AG10803 (cell line): Measurements from ENCODE around the gene P2RX3.

Experiments
- DNase-seq: peaks from one replicate; pipeline ENCODE4 v3.0.0; 2010; ENCODE audit warnings: low read depth
- H3K4me3 ChIP-seq: 2 replicates; pipeline ENCODE4 v1.5.1; 2011; ENCODE audit warnings: mild to moderate bottlenecking, low read length, control low read depth
- CTCF ChIP-seq: conservative IDR thresholded peaks from 2 replicates; pipeline ENCODE4 v1.5.1; 2011; ENCODE audit warnings: mild to moderate bottlenecking, low read length, control low read depth, inconsistent platforms

Gene P2RX3

GRCh38 chr11:57368106-57368844 is 30.1 kb downstream of the P2RX3 start:
- no peak overlapping the region for H3K4me3 ChIP-seq
- DNase-seq = no peak
- no peak for TF ChIP-seq CTCF

- no peak overlapping the region for H3K4me3 ChIP-seq
- no peak for TF ChIP-seq CTCF
- no peak for DNase-seq
Observed at GRCh38 chr11:57368845-57369232, 30.7 kb downstream of the P2RX3 start.

- no peak overlapping the region for H3K4me3 ChIP-seq
- DNase-seq = no peak
- no peak for TF ChIP-seq CTCF
Observed at GRCh38 chr11:57370251-57370650, 32.1 kb downstream of the P2RX3 start.

- DNase-seq = no peak
- no peak overlapping the region for H3K4me3 ChIP-seq
- no peak for TF ChIP-seq CTCF
Observed at GRCh38 chr11:57370941-57371340, 32.8 kb downstream of the P2RX3 start.

- TF ChIP-seq CTCF = no peak
- no peak overlapping the region for H3K4me3 ChIP-seq
- no peak for DNase-seq
Observed at GRCh38 chr11:57373146-57373545, 35.0 kb downstream of the P2RX3 start.

- no peak for TF ChIP-seq CTCF
- DNase-seq = no peak
- H3K4me3 ChIP-seq = no peak overlapping the region
Observed at GRCh38 chr11:57374966-57375365, 36.8 kb downstream of the P2RX3 start.

GRCh38 chr11:57375490-57375889 is 37.3 kb downstream of the P2RX3 start:
- no peak for TF ChIP-seq CTCF
- DNase-seq = no peak
- H3K4me3 ChIP-seq = no peak overlapping the region
